GM12874 (cell line): Measurements from ENCODE around the gene PRELP.

Experiments used
- CTCF ChIP-seq: IDR thresholded peaks from 2 replicates; pipeline ENCODE4 v1.5.1; 2011; ENCODE audit warnings: low read depth, mild to moderate bottlenecking, control low read depth, low read length, moderate library complexity; ENCODE audit not compliant: insufficient read depth

The PRELP gene

GRCh38 chr1:203480525-203481084 lies 5.0 kb downstream of the PRELP start:
- TF ChIP-seq CTCF, result no peak

GRCh38 chr1:203481196-203481595 lies 5.6 kb downstream of the PRELP start:
- TF ChIP-seq CTCF, result no peak

- TF ChIP-seq CTCF, result no peak
Observed at GRCh38 chr1:203486618-203487370, 11.2 kb downstream of the PRELP start.

DNA sequence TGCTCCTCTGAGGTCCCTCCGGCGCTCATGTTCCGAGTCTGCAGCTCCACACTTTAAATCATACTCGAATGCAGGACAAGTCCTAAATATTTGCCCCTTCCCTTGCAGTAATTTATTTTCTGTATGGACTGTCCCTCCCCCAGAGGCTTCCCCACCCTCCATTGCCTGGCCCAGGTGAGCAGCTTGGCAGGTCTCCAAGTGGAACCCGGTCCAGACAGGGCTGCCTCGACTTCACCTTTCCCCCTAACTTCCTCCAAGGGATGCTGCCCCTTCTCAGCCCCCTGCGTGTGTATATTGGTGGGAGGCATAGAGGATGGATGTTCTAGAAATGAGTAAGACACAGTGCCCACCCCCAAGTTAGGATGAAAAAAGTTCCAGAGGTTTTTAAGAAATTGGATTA lies 12.9 kb downstream of the PRELP start:
- no peak for TF ChIP-seq CTCF

DNA sequence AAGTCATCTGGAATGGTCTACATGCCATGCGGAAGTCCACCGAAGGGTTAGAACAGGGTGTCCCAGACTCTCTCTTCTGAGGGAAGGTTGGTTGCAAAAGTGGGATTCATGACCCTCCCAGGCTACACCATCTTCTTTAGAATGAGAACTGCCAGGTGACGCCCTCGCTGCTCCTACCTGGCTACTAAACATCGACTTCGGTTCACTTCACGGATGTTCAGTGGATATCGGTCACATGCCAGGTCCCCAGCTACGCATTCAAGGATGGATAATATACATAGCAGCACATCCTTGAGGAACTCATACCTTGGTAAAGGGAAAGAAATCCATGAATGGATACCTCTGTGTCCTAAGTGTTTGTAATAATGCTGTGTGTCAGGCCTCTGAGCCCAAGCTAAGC lies 15.0 kb downstream of the PRELP start:
- no peak for TF ChIP-seq CTCF

DNA sequence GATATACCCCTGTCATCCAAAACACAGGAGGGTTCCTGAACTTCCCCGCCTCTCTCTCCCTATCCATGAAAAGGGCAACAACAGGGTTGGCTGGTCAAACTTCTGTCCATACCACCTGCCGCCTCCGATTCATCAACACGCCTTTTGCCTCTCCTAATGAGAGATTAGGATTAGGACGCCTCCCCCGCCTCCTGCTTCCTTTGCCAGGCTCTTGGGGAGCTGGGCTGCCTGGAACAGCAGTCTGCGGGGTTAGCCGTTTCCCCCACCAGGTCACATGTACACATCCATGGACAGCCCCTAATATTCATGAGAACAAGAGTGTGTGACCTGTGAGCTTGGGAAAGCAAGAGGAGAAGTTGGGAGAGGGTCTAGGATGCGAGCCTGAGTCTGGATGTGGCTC lies 16.1 kb downstream of the PRELP start:
- no peak for TF ChIP-seq CTCF

GRCh38 chr1:203492082-203492747 lies 16.6 kb downstream of the PRELP start:
- TF ChIP-seq CTCF, result no peak
